Measurements from ENCODE around the gene CNGA1. TPM values are rescaled to one million over a fixed set of nuclear protein-coding genes. Genes with fewer than 3 reads are reported as not detected.

Gene CNGA1
- total RNA-seq, 4 donors from 2014 or later: 0.27 to 4.1 (median 0.55) TPM; not detected in 1

- intact Hi-C loops (cut with DNase I; ENCODE audit: low total_unique reads): no loop called here
- Histone ChIP-seq H3K9me3 (no peaks in the 10 kb centered on the region), H3K27me3 (no peaks in the 10 kb centered on the region)
These were observed 41.9 kb downstream of the CNGA1 start for GRCh38 chr4:47974566-47974965.

DNA sequence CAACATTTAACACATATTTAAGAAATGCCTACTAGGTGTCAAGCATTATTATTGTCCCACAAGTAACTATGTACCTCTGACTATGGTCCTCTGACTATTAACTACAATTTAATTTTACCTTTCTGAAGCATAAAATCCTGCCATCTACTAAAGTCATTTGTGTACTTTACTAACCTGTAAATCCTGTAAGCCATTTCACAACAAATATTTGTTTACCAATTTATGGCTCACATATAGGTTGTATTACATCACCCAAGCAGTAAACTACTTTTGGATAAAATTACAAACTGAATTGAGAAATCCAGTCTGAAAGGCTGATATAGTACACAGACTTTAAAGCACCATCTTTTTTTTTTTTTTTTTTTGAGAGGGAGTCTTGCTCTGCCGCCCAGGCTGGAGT, 43.8 kb downstream of the CNGA1 start:
- intact Hi-C loops (cut with DNase I; ENCODE audit: low total_unique reads): no loop called here
- H3K27me3 ChIP-seq: no peaks in the 10 kb centered on the region
- TF ChIP-seq, protein P1, sequence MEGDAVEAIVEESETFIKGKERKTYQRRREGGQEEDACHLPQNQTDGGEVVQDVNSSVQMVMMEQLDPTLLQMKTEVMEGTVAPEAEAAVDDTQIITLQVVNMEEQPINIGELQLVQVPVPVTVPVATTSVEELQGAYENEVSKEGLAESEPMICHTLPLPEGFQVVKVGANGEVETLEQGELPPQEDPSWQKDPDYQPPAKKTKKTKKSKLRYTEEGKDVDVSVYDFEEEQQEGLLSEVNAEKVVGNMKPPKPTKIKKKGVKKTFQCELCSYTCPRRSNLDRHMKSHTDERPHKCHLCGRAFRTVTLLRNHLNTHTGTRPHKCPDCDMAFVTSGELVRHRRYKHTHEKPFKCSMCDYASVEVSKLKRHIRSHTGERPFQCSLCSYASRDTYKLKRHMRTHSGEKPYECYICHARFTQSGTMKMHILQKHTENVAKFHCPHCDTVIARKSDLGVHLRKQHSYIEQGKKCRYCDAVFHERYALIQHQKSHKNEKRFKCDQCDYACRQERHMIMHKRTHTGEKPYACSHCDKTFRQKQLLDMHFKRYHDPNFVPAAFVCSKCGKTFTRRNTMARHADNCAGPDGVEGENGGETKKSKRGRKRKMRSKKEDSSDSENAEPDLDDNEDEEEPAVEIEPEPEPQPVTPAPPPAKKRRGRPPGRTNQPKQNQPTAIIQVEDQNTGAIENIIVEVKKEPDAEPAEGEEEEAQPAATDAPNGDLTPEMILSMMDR (IDR thresholded peaks at IDR 0.05): no peak
- TF ChIP-seq POLR2A (IDR thresholded peaks at IDR 0.05): no peak

More at GRCh38 chr4:47974566-47974965, 41.9 kb downstream of the CNGA1 start:
- no peak for TF ChIP-seq POLR2A (IDR thresholded peaks at IDR 0.05)
- TF ChIP-seq, protein P1 (IDR thresholded peaks at IDR 0.05): no peak
- no peak overlapping the region for H3K4me3 ChIP-seq
- no peaks in the 10 kb centered on the region for H3K36me3 ChIP-seq
- no peak for DNase-seq
- no peaks in the 10 kb centered on the region for H3K4me1 ChIP-seq
- no peak overlapping the region for H3K27ac ChIP-seq

DNA sequence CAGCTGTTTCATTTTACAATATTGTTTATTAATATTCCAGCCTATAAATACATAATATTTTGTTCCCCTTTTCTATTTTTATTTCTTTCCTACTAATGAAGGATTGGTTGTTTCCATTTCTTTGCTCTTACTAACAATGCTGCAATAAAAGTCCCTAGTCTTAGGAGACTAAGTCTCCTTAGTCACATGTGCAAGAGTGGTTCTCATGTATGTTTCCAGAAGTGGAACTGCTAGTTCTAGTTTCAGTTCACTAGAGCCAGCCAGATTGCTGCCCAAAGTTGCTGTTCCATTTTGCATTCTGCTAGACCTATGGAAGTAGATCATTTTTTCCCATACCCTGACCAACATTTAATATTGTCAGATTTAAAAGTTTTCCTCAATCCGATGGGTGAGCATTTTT, 44.3 kb downstream of the CNGA1 start:
- Histone ChIP-seq H3K4me1 (no peaks in the 10 kb centered on the region), H3K27ac (no peak overlapping the region), H3K4me3 (no peak overlapping the region), H3K36me3 (no peaks in the 10 kb centered on the region), H3K9me3 (no peaks in the 10 kb centered on the region), H3K27me3 (no peaks in the 10 kb centered on the region)
- no peak for DNase-seq
- TF ChIP-seq POLR2A (IDR thresholded peaks at IDR 0.05): no peak
- TF ChIP-seq, protein P1 (IDR thresholded peaks at IDR 0.05): no peak
- intact Hi-C loops (cut with DNase I; ENCODE audit: low total_unique reads): no loop called here

More for the DNA sequence above, 43.8 kb downstream of the CNGA1 start:
- DNase-seq: no peak
- Histone ChIP-seq H3K36me3 (no peaks in the 10 kb centered on the region), H3K27ac (no peak overlapping the region), H3K4me3 (no peak overlapping the region), H3K9me3 (no peaks in the 10 kb centered on the region), H3K4me1 (no peaks in the 10 kb centered on the region)

- intact Hi-C loops (cut with DNase I; ENCODE audit: low total_unique reads): no loop called here
- TF ChIP-seq, protein P1 (IDR thresholded peaks at IDR 0.05): no peak
- TF ChIP-seq POLR2A (IDR thresholded peaks at IDR 0.05): no peak
- no peaks in the 10 kb centered on the region for H3K36me3 ChIP-seq
These were observed 47.6 kb downstream of the CNGA1 start for GRCh38 chr4:47968847-47969246.

GRCh38 chr4:47954677-47955076, 61.8 kb downstream of the CNGA1 start:
- no peaks in the 10 kb centered on the region for H3K4me1 ChIP-seq
- H3K27ac ChIP-seq: no peak overlapping the region
- no peak overlapping the region for H3K4me3 ChIP-seq
- H3K9me3 ChIP-seq: no peaks in the 10 kb centered on the region
- H3K27me3 ChIP-seq: no peaks in the 10 kb centered on the region
- DNase-seq: no peak
- H3K36me3 ChIP-seq: no peaks in the 10 kb centered on the region
- intact Hi-C loops (cut with DNase I; ENCODE audit: low total_unique reads): no loop called here
- no peak for TF ChIP-seq POLR2A (IDR thresholded peaks at IDR 0.05)
- TF ChIP-seq, protein P1 (IDR thresholded peaks at IDR 0.05): no peak

More at GRCh38 chr4:47968847-47969246, 47.6 kb downstream of the CNGA1 start:
- no peaks in the 10 kb centered on the region for H3K4me1 ChIP-seq
- H3K27me3 ChIP-seq: no peaks in the 10 kb centered on the region
- no peak for DNase-seq
- H3K4me3 ChIP-seq: no peak overlapping the region
- H3K27ac ChIP-seq: no peak overlapping the region
- H3K9me3 ChIP-seq: no peaks in the 10 kb centered on the region

Measured in uterus (tissue), 4 donors.